GM21367 (cell line): ENCODE data around the gene PFKP.

Experiments used
- ATAC-seq: cut with Tn5 transposase; IDR thresholded peaks from one replicate; pipeline ENCODE4 v1.9.1; 2021; ENCODE audit not compliant: unreplicated experiment

The PFKP gene

GRCh38 chr10:3068968-3069737, 1.8 kb downstream of the PFKP start:
- ATAC-seq = peak; percentile 23

DNA sequence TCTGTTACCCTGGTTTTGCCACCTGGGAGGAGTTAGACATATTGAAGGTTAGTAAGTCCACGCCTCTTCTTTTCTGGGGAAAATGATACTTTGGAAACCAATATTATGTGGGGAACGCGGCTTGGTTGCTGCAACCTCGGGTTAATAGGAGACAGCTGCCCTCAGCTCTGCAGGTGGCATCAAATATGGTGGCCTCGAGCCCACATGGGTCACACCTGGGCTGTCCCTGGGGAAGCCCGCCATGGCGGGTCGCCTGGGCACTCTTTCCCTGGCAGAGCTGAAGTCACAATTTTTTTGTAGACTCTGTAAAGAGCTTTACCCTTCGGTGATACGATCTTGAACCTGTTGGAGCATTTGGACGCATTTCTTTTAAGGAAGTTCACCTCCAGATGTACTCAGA, 2.5 kb downstream of the PFKP start:
- ATAC-seq = no peak

GRCh38 chr10:3071405-3072198, 4.3 kb downstream of the PFKP start:
- ATAC-seq = no peak

DNA sequence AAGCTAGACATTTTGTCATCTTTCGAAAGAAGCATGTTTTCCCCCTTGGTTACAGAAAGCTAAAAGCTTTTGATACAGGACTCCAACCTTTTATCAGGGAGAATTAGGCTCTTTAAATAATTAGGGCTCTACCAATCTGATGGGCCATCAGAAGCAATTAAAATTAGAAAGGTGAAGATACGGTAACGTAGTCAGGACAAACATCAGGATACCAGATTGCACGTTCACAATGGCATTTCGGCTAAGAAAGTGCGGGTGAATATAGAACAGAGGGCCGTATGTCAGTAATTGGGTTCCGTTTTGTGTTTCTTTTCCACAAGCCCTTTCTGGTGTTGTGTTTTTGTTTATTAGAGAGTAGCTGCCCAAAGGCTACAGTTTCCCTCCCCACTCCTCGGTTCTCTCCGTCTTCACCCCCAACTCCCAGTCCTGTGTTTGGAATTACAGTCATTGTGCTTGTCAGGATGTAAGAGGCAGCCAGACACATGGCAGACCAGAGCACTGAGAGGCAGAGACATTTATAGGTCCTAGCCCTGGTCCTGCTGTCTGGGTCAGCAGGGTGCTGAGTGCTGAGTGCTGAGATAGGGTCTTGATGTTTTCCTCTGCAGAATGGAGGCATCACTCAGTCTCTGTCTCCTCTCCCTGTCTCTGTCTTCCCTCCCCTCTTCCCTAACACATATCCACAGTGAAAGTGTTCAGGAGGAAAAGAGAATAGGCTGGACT, 5.5 kb downstream of the PFKP start:
- ATAC-seq = no peak

DNA sequence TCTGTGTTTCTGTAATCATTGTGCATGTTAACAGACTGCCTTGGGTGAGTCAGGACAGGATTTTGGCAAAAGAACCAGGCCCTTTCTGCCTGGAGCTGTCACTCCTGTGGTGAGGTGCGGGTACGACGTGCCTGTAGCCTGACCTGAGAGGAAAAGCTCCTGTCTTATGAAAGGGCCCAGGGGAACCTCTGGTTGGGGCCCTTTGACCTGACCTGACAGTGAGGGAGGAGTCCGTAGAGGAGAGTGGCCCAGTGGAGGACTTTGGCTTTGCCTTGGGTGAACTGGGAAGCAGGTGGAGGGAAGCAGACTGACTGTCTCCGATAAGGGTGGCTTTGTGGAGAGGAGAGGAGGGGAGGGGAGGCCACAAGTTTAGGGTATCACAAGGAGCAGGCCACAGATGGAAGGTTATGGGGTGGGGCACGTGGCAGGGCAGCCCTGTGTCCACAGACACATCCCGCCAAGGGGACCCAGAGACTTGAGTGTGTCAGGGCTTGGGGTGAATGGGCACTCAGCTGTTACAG, 6.9 kb downstream of the PFKP start:
- no peak for ATAC-seq

GRCh38 chr10:3074985-3075600, 7.7 kb downstream of the PFKP start:
- ATAC-seq = no peak

DNA sequence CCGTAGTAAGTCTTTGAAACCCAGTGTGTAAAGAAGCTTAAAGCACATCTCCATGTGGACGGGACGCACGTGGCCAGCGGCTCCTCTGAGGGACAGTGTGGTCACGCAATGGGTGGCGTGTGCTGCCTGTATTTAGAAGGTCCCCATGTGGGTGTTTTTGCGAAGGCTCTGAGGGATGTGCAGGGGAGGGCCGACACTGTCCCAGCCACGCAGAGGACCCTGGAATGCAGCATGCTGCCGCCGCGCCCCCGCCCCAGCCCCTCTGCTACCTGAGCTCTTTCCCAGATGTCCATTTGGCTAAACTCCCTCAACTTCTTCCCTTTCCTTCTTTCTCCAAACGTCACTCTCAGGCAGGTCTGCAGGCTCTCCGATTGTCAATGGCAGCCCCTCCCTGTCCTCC, 8.8 kb downstream of the PFKP start:
- no peak for ATAC-seq

DNA sequence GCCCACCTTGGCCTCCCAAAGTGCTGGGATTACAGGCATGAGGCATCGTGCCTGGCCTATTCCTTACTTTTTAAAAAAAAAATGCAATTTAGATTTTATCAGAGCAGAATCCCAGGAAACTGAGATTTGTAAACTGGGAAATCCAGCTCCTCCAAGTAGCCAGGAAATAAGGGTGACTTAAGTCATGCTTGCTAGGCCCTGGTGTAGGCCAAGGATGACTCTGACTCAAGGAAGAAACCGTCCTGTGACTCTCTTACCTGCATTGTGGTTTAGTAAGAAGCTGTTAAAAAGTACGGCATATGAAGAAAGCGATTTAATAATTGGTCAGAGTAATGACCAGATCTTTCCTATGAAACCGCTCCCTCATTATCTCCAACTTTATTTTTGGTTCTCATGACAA, 10.2 kb downstream of the PFKP start:
- ATAC-seq = no peak

DNA sequence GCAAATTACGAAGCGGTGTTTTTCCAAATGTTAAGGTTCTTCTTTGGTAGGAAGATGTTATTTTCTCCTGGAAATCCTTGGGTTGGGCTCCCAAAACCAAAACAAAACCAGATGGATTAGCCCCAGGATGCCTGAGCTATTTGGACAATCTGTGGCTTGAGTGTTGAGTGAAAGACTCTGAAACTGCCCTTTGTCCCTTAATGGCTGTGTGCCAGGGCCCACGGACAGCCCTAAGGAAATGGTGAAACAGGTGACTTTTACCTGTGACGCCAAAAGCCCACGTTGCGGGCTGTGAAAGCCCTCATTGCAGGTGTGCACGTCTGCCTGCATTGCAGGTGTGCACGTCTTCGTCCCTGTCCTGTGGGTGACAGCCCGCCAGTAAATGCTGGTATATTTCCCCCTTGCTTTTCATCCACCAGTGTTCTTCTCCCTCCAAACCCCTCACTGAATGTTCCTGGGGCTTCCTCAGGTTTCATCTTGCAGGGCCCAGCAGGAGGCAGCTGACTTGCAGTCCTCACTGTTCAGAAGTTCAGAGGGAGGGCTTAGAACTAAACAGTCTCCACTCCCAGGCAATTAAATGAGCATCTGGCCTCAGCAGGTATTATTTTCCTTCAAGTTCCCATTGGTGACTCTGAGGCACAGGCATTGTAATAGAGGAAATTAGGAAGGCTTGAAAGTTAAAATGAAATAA, 10.7 kb downstream of the PFKP start:
- no peak for ATAC-seq

- no peak for ATAC-seq
Observed at GRCh38 chr10:3081383-3081981, 14.1 kb downstream of the PFKP start.

GRCh38 chr10:3082290-3082689, 14.9 kb downstream of the PFKP start:
- no peak for ATAC-seq

GRCh38 chr10:3085785-3086567, 18.6 kb downstream of the PFKP start:
- no peak for ATAC-seq

DNA sequence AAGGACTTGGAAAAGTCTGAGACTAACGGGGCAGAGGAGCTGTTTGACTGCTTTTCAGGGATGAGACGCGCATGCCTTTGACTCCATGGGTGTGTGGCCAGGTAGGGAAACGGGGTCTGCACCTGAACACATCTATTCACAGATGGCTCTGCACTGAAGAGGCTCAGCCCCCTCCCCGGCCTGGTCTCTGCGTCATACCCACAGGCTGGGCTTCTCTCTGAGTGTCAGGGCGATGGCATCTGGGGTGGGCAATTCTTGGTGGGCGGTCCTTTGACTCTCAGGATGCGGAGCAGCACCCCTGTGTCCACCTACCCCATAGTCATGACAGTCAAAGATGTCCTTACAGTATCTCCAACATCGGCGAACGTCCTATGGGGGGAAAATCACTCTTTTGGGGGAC, 23.0 kb downstream of the PFKP start:
- ATAC-seq = no peak

DNA sequence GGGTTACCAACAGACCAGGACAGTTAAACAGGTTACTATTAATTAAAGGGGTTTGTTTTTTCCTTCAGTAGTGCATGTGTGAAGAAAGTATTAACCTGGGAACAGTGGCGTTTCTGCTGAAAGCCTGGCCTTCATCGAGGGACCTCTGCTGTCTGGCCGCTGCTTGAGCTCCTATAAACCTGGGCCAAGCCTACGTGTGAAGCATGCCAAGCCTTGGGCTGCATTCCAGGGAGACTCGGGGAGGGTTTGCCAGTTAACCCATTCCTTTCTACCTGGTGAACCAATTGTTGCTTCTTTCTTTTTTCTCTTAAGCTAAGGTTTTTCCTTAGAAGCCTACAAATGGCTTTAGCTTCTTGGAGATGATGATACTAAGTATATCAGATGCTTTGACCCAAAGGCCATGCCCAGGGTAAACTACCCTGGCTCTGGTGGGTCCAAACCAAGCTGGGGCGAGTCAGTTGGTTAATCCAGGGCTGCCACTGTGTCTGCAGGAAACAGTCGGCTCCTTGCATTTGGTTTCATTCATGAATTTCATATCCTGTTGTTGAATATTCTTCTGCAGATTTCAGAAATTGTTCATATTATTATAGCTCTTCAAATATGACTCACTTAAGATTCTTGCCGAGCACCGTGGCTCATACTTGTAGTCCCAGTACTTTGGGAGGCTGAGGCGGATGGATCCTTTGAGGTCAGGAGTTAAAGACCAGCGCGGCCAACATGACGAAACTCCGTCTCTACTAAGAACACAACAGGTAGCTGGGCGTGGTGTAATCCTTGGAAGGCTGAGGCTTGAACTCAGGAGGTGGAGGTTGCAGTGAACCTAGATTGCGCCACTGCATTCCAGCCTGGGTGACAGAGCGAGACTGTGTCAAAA, 23.8 kb downstream of the PFKP start:
- ATAC-seq = no peak

DNA sequence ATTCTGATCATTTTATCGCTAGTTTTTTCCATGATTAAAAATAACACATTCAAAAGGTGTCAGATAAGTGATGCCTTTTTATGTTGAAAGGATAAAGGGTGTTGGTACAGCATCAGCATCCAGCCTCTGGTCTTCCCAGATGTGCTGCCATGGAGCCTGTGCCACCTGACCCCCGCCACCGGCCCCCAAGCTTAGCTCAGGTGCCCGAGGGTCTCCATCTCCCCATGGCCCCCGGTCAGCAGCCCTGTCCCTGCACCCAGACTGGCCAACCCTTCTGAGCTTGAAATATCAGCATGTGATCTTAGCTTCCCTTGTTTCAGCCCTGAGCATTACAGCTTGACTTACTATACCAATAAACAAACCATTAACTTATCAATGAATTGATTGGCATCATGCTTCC, 24.6 kb downstream of the PFKP start:
- no peak for ATAC-seq

- no peak for ATAC-seq
Observed at GRCh38 chr10:3093996-3094395, 26.6 kb downstream of the PFKP start.

DNA sequence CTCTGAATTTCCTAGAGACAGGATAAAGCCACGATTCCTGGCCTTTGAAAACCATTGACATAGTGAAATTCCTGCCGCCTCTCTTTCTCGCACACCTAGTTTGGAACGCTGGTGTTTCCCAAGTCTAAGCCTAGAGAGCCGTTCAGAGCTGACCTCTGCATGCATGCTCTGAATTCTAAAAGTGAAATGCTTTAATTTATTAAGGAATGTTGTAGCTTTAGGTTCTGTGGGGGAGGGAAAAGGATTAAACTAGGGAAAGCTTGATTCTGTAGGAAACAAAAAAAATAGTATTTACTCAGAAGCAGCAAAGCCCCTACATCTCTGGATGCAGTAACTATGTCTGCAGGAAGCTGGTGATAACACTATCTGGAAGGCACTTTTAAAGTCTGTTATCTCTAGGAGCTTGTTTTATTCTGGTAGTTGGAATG, 27.3 kb downstream of the PFKP start:
- ATAC-seq = no peak

DNA sequence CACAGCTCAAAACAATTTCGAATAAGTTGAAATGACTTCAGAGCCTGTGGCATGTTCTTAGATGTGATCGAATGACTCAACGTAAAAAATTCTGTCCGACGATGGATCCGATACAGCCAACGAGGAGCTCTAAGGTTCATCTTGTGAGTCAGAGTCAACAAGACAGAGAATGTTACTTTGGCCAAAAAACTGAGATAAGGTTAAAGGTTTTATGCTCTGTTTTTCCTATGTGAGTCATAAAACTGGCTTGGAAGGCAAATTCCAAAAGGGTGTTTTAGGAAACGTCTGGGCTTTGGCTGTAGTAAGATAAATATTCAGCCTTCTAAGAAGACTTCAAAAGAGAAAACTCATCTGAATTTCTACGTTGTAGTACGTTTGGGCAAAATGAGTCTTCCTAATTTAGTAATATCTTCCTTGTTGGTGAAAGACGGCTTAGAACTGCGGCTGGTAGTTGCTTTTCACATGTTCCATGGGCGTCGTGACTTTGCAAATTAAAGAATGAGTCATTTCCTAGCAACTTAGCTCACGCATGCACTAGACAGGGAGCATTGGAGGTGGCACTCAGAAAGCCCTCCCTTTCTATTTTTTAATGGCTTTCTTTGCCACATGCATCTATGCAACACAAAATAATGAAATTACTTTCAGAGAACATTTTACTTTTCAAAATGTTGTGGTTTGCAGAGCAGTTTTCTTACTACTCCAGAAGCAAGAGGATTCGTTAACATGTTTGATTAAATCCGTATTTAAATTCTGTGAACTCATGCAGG, 28.2 kb downstream of the PFKP start:
- peak; percentile 60 for ATAC-seq
